Measurements from ENCODE around the gene FN1.

GRCh38 chr2:215360596-215360995, 75.3 kb downstream of the FN1 start:
- TF ChIP-seq CTCF (IDR thresholded peaks at IDR 0.05; ENCODE audit: borderline replicate concordance, extremely low read depth, low read length, poor library complexity, severe bottlenecking) (no peak), EZH2 (IDR thresholded peaks at IDR 0.05; ENCODE audit: borderline replicate concordance, low read depth, low read length, severe bottlenecking) (no peak)
